ENCODE results near the gene RPS6KB2.
A peak's percentile ranks its signal among the peaks of the same experiment; 100 is the strongest.

Gene RPS6KB2

DNA sequence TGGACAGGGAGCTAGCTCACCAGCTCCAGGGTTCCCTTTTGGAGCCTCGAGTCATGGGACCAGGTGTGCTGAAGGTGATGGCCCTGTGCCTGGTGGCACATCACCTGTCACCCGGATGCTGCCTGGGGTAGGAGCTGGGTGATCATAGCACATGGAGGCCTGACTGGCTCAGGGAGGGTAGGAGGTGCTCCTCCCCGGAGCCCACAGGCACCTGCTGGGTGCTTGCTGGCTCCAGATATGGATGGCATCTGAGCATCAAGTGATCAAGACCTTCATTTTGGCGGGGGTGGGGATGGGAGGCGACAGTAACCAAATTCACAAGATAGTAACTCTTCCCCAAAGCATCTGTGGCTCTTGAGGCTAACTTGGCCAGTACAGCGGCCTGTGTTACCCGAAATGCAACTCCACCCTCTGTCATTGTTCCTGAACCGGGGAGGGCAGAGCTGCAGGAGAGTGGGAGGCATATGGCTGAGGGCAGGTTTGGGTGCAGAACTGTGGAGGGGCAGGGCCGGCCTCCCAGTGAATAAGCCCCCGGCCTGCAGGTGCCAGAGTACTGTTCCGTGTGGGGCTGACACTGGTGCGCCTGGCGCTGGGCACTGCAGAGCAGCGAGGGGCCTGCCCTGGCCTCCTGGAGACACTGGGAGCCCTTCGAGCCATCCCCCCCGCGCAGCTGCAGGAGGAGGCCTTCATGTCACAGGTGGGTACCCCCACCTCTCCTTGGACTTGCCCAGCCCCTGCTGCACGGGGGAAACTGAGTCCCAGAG, 19.7 kb upstream of the RPS6KB2 start:
- peak overlapping the region in 15 of 21 experiments; percentile 6 to 99 (median 73) for H3K27ac ChIP-seq
- H3K4me3 ChIP-seq: peak overlapping the region in 2 of 7 experiments; percentile 10 to 12

DNA sequence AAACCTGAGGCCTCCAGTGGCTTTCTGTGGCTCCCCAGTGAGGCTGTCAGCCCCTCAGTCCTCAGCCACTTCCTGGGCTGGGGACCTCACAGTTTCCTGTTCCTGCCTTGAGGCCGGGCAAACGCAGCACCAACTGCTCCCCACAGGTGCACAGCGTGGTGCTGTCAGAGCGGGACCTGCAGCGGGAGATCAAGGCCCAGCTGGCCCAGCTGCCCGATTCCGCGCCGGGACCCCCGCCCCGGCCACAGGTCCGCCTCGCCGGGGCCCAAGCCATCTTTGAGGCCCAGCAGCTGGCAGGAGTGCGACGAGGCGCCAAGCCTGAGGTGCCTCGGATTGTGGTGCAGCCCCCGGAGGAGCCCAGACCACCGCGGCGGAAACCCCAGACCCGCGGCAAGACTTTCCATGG, 19.0 kb upstream of the RPS6KB2 start:
- Histone ChIP-seq H3K4me3 (peak overlapping the region in 2 of 7 experiments; percentile 12 to 16), H3K27ac (peak overlapping the region in 15 of 21 experiments; percentile 6 to 99 (median 73))

GRCh38 chr11:67409781-67410368, 18.4 kb upstream of the RPS6KB2 start:
- Histone ChIP-seq H3K27ac (peak overlapping the region in 15 of 21 experiments; percentile 6 to 99 (median 73)), H3K4me3 (peak overlapping the region in 1 of 7 experiments; percentile 16)

DNA sequence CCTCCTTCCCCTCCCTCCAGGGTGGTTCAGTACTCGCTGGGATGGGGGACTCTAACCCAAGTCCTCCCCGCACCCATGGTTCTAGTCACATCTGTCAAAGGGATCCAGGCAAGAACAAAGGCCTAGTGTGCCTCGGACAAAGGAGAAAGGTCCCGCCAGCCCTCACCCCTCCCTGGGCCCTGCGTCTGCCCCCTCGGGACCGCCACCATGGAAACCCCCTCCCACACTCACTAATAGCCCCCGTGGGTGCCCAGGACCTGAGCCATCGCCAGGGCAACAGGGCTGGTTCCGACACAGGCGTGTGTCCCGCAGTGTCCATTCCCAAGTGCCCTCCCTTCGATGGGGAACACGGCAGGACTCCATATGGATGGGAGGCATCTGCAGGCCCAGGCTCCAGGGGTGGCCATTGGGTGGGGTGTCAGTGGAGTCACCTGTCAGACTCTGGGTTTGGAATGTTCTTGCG, 17.9 kb upstream of the RPS6KB2 start:
- Histone ChIP-seq H3K4me3 (no peak overlapping the region), H3K27ac (peak overlapping the region in 9 of 21 experiments; percentile 65 to 99 (median 84))

GRCh38 chr11:67410984-67411784, 17.1 kb upstream of the RPS6KB2 start:
- H3K27ac ChIP-seq: peak overlapping the region in 4 of 21 experiments; percentile 58 to 99 (median 86)

DNA sequence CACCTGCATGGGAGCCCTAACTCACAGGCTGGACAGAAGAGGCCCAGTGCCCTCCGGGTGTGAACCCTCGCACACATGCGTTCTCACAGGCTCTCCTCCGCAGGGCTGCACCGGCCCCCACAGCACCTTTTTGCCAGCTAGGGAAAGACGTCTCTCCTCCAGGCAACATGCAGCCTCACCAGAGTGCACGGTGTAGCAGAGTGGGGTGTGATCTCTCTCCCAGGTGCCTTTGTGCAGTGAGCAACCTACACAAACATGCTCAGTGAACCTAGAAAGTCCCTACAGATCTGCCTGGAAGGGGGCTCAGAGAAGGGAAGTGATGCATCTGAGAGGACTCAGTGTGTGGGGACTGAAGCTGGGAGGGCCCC, 16.5 kb upstream of the RPS6KB2 start:
- Histone ChIP-seq H3K4me3 (no peak overlapping the region), H3K27ac (peak overlapping the region in 2 of 21 experiments; percentile 58 to 73)

More at GRCh38 chr11:67410984-67411784, 17.1 kb upstream of the RPS6KB2 start:
- no peak overlapping the region for H3K4me3 ChIP-seq

DNA sequence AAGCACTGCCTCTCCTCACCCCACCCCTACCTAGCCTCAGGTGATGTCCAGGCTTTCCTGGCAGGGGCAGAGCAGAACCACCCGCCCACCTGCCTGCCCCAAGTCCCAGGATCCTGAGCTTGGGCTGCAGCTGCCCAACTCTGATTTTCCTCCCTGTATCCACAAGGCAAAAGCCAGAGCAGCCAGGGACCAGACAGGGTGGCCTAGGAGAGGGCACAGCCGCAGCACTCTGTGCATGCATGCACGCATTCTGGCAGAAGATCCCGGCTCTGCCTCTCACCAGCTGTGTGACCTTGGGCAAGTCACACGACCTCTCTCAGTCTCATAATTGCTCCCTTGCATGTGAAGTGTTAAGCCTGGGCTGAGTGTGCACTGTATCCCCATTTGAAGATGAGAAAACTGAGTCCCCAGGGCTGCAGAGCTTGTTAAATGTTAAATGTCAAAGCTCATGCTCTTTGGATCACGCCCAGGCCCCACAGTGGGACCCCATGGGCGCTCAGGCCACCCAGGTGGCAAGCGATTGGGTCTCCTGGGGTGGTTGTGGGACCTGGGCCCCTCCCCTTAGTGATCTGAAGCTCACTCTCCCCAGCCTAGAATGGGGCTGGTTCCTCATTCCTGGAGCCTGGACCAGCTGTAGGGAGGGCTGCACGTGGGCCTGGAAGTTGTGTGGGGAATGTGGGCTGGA, 15.7 kb upstream of the RPS6KB2 start:
- Histone ChIP-seq H3K27ac (peak overlapping the region in 3 of 21 experiments; percentile 27 to 58 (median 30)), H3K4me3 (no peak overlapping the region)

DNA sequence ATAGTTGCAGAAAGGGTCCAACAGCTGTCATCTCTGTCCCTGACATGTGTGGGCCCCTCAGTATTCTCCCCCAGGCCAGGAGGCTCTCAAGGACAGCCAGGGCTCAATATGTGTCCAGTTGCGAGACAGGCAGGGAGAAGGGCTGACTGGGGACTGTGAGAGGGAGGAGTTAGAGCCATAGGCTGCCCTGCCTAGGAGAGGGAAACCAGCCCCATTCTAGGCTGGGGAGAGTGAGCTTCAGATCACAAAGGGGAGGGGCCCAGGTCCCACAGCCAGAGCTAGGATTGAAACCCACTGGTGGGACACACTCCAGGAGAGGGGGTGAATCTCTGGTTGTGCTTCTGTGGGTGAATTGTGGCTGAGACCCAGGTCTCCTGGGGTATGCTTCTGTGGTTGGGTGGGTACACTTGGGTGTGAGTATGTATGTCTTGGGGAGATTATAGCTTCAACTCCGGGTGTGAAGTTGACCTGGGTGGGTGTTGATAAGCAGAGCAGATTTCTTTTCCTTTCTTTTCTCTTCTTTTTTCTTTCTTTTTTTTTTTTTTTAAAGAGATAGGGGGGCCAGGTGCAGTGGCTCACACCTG, 14.9 kb upstream of the RPS6KB2 start:
- Histone ChIP-seq H3K4me3 (no peak overlapping the region), H3K27ac (peak overlapping the region in 2 of 21 experiments; percentile 27 to 58)

GRCh38 chr11:67415501-67416304, 12.6 kb upstream of the RPS6KB2 start, which contains the start of gene CARNS1:
Gene CARNS1, plus strand, starts transcription at chr11:67415678. Its CDS starts 522 bp downstream, at chr11:67416200.
- H3K27ac ChIP-seq: peak within 1 kb of the TSS in 17 of 21 experiments; percentile 5 to 95 (median 62)
- peak within 1 kb of the TSS in 5 of 7 experiments; percentile 6 to 42 (median 24) for H3K4me3 ChIP-seq

GRCh38 chr11:67416416-67417335, 11.6 kb upstream of the RPS6KB2 start:
- Histone ChIP-seq H3K27ac (peak overlapping the region in 16 of 21 experiments; percentile 25 to 95 (median 50)), H3K4me3 (no peak overlapping the region)

- Histone ChIP-seq H3K4me3 (no peak overlapping the region), H3K27ac (peak overlapping the region in 16 of 21 experiments; percentile 24 to 95 (median 46))
Measured at GRCh38 chr11:67417425-67417824, 10.9 kb upstream of the RPS6KB2 start.

- Histone ChIP-seq H3K4me3 (no peak overlapping the region), H3K27ac (peak overlapping the region in 15 of 21 experiments; percentile 15 to 95 (median 28))
Measured at GRCh38 chr11:67418476-67419281, 9.6 kb upstream of the RPS6KB2 start.

- Histone ChIP-seq H3K27ac (peak overlapping the region in 12 of 21 experiments; percentile 16 to 95 (median 66)), H3K4me3 (no peak overlapping the region)
Measured at GRCh38 chr11:67419325-67420049, 8.8 kb upstream of the RPS6KB2 start.

DNA sequence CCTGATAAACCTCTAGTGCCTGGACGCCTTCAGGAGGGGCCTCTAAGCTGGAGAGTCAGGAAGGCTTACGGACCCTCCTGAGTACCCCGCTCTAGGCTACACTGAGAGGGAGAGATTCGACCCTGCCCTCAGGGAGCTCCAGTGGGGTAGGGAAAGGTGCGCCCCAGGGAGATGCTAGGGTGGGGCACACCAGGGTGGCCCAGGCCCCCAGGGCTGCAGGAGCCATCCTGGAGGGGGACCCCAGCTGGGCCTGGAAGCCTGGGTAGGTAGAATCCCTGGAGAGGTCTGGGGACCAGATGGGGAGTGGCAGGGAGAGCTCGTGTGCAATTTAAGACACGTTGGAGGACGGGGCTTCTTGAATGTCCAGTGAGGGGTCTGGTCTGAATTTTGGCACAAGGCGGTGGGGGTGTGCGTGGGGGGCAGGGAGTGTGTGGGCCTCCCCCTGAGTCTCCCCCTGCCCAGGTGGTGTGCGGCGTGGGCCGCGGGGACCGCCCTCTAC, 8.1 kb upstream of the RPS6KB2 start:
- Histone ChIP-seq H3K27ac (peak overlapping the region in 19 of 21 experiments; percentile 65 to 95 (median 86)), H3K4me3 (peak overlapping the region; percentile 47 to 76 (median 62))

Measured in skin epidermis (tissue), 12 donors.